ENCODE data around the gene NXPE1.
"Not testable (repeated sequence)": the region's sequence is repeated elsewhere in the genome, so short reads cannot be mapped to it uniquely, and the experiment has no call there.

GRCh38 chr11:114608605-114609004, 48.9 kb upstream of the NXPE1 start:
- not testable (repeated sequence) for TF ChIP-seq BHLHE40 (IDR thresholded peaks at IDR 0.05; ENCODE audit: low read depth, low read length); EP300 (IDR thresholded peaks at IDR 0.05); NR3C1 (IDR thresholded peaks at IDR 0.05); HMGXB4 (CRISPR knock-in tag; IDR thresholded peaks at IDR 0.05; ENCODE audit: borderline replicate concordance); CTCF (IDR thresholded peaks at IDR 0.05); ESRRA (IDR thresholded peaks at IDR 0.05; ENCODE audit: borderline replicate concordance, low read length); POLR2A (IDR thresholded peaks at IDR 0.05; ENCODE audit: low read length); MAX (IDR thresholded peaks at IDR 0.05); FOSL2 (IDR thresholded peaks at IDR 0.05); FOSL2 (CRISPR knock-in tag; IDR thresholded peaks at IDR 0.05); ELK1 (IDR thresholded peaks at IDR 0.05; ENCODE audit: low read depth, low read length); MYC (IDR thresholded peaks at IDR 0.05; ENCODE audit: borderline replicate concordance, low read length); NPAS2 (CRISPR knock-in tag; IDR thresholded peaks at IDR 0.05; ENCODE audit: borderline replicate concordance); SMC3 (IDR thresholded peaks at IDR 0.05); ZNF302 (CRISPR knock-in tag; IDR thresholded peaks at IDR 0.05)
